Neural cell (in vitro differentiated cells): ENCODE measurements around the gene CYP3A4. TPM values are rescaled to one million over a fixed set of nuclear protein-coding genes. Genes with fewer than 3 reads are reported as not detected.
"Not testable (repeated sequence)": the region's sequence is repeated elsewhere in the genome, so short reads cannot be mapped to it uniquely, and the experiment has no call there.

Experiments used
- H2AFZ ChIP-seq: fragments of 200-600, 300-800 bp; sonication (generic), shearing (Covaris generic); 2 replicates; pipeline ENCODE4 v1.6.0; 2014; ENCODE audit warnings: low read depth, mild to moderate bottlenecking, antibody characterized with exemption, low read length, moderate library complexity
- H3F3A ChIP-seq: fragments of 200-600 bp; shearing (Covaris generic); 2 replicates; pipeline ENCODE4 v1.6.1; 2016; ENCODE audit warnings: mild to moderate bottlenecking, moderate library complexity, mixed read lengths, antibody characterized with exemption, low read length; ENCODE audit not compliant: insufficient read depth, poor library complexity, severe bottlenecking
- H3K27ac ChIP-seq: fragments of 200-600, 300-800 bp; sonication (generic), shearing (Covaris generic); 2 replicates; pipeline ENCODE4 v1.5.1; 2014; ENCODE audit warnings: mild to moderate bottlenecking, low read length, moderate library complexity
- H3K27me3 ChIP-seq: fragments of 300-800, 200-600 bp; sonication (generic), shearing (Covaris generic); 2 replicates; pipeline ENCODE4 v1.6.0; 2014; ENCODE audit warnings: mild to moderate bottlenecking, low read depth, low read length, moderate library complexity; ENCODE audit not compliant: insufficient read depth
- H3K36me3 ChIP-seq: fragments of 300-800, 200-600 bp; sonication (generic), shearing (Covaris generic); 2 replicates; pipeline ENCODE4 v1.5.1; 2014; ENCODE audit warnings: mild to moderate bottlenecking, antibody characterized with exemption, low read length, moderate library complexity; ENCODE audit not compliant: insufficient read depth
- H3K4me2 ChIP-seq: fragments of 300-800, 200-600 bp; sonication (generic), shearing (Covaris generic); 2 replicates; pipeline ENCODE4 v1.6.0; 2014; ENCODE audit warnings: mild to moderate bottlenecking, low read length
- H3K4me3 ChIP-seq: fragments of 300-800, 200-600 bp; sonication (generic), shearing (Covaris generic); 2 replicates; pipeline ENCODE4 v1.5.1; 2014; ENCODE audit warnings: mild to moderate bottlenecking, low read length, moderate library complexity
- H3K79me2 ChIP-seq: fragments of 200-600 bp; shearing (Covaris generic); replicated peaks from 2 replicates; pipeline ENCODE4 v1.6.0; 2014; ENCODE audit warnings: mild to moderate bottlenecking, low read length, moderate library complexity; ENCODE audit not compliant: insufficient read depth
- H3K9ac ChIP-seq: fragments of 300-800, 200-600 bp; sonication (generic), shearing (Covaris generic); 2 replicates; pipeline ENCODE4 v1.6.1; 2016; ENCODE audit warnings: mild to moderate bottlenecking, low read length, mixed read lengths
- H3K9me2 ChIP-seq: fragments of 200-600 bp; shearing (Covaris generic); 2 replicates; pipeline ENCODE4 v1.6.1; 2016; ENCODE audit warnings: mild to moderate bottlenecking, low read length, mixed read lengths; ENCODE audit not compliant: insufficient read depth
- H3K9me3 ChIP-seq: fragments of 200-600, 300-800 bp; sonication (generic), shearing (Covaris generic); 2 replicates; pipeline ENCODE4 v1.6.1; 2016; ENCODE audit warnings: mild to moderate bottlenecking, mixed run types, low read length, moderate library complexity, mixed read lengths
- H4K20me1 ChIP-seq: fragments of 200-600 bp; shearing (Covaris generic); 2 replicates; pipeline ENCODE4 v1.6.1; 2016; ENCODE audit warnings: mild to moderate bottlenecking, mixed run types; ENCODE audit not compliant: insufficient read depth
- CTCF ChIP-seq: fragments of 450-650 bp; IDR thresholded peaks from 2 replicates; pipeline ENCODE4 v1.5.1; 2014; ENCODE audit warnings: antibody characterized with exemption, mild to moderate bottlenecking, moderate library complexity; ENCODE audit not compliant: poor library complexity, severe bottlenecking
- EP300 ChIP-seq: fragments of 450-650 bp; conservative IDR thresholded peaks from 2 replicates; pipeline ENCODE4 v1.6.1; 2014; ENCODE audit warnings: antibody characterized with exemption, mild to moderate bottlenecking, moderate library complexity; ENCODE audit not compliant: poor library complexity, severe bottlenecking
- EZH2 ChIP-seq: fragments of 200-600, 300-800 bp; shearing (Covaris generic), sonication (generic); IDR thresholded peaks from 2 replicates; pipeline ENCODE4 v1.6.1; 2014; ENCODE audit warnings: antibody characterized with exemption, low read length, borderline replicate concordance, mild to moderate bottlenecking; ENCODE audit not compliant: insufficient read depth, poor library complexity, severe bottlenecking
- POLR2AphosphoS5 ChIP-seq: IDR thresholded peaks from 2 replicates; pipeline ENCODE4 v1.6.1; 2012
- RAD21 ChIP-seq: fragments of 450-650 bp; conservative IDR thresholded peaks from 2 replicates; pipeline ENCODE4 v1.6.1; 2014; ENCODE audit warnings: antibody characterized with exemption, mild to moderate bottlenecking, moderate library complexity
- SMC3 ChIP-seq: fragments of 450-650 bp; conservative IDR thresholded peaks from 2 replicates; pipeline ENCODE4 v1.6.1; 2014; ENCODE audit warnings: antibody characterized with exemption, mild to moderate bottlenecking, moderate library complexity; ENCODE audit not compliant: poor library complexity
- polyA plus RNA-seq: library from polyadenylated mRNA; depleted of rRNA; stranded (reverse); fragments of >200 nt; gene quantifications from 2 replicates; pipeline ENCODE4 v1.2.3, GENCODE V29; 2014
- TF ChIP-seq, protein P1 (sequence below): IDR thresholded peaks from 2 replicates; pipeline ENCODE4 v1.6.1; 2012; ENCODE audit warnings: borderline replicate concordance

CYP3A4 gene
- polyA plus RNA-seq, 1 donor from 2014 or later: not detected

DNA sequence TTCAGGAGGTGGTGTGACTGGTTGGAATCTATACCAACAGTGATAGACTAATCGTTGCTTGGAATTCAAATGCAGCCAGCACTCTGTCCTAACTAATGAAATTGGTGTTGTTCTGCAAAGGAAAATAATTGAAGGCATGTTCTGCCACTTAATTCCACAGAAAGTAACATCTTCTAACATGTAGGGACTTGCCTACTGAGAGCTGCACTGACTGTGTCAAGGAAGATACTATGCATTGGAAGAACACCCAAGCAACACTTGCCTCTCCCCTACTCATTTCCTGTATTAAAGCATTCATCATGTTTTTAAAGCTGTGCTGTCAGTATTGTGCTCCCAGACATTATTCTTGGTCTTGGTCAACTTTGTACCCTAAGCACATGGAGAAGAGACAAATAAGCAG, 46.3 kb downstream of the CYP3A4 start:
- Histone ChIP-seq H3F3A (no peaks in the 10 kb centered on the region), H3K9me2 (no peaks in the 10 kb centered on the region), H4K20me1 (no peaks in the 10 kb centered on the region), H3K36me3 (no peaks in the 10 kb centered on the region), H3K4me3 (no peak overlapping the region), H3K9ac (no peak overlapping the region), H3K9me3 (no peaks in the 10 kb centered on the region), H3K27ac (no peak overlapping the region), H3K4me2 (no peak overlapping the region), H2AFZ (no peak overlapping the region), H3K27me3 (no peaks in the 10 kb centered on the region), H3K79me2 (no peaks in the 10 kb centered on the region)
- TF ChIP-seq SMC3: no peak
- no peak for TF ChIP-seq EZH2

DNA sequence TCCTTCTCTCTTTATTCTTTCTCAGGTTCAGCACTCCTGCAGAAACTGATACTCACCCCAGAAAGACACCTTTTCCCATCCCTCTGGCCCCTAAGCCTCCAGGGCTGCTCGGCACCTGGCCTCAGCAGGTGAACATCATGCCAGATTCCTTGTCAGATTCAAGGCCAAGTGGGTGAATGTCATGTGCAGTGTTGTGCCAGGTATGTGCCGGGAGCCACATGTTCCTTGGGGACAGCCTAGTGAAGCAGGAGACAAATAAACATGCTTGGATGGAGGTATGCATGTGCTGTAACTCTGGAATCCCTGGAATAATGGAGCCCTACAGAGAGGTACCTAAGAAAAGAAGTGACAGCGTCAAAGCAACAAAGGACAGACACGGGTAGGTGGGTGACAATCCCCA, 47.3 kb downstream of the CYP3A4 start:
- not testable (repeated sequence) for H3K36me3 ChIP-seq, H3K27ac ChIP-seq, H3K4me3 ChIP-seq, H3F3A ChIP-seq, H3K9me2 ChIP-seq, H4K20me1 ChIP-seq, H3K9ac ChIP-seq, H2AFZ ChIP-seq, H3K27me3 ChIP-seq, H3K9me3 ChIP-seq, H3K79me2 ChIP-seq, H3K4me2 ChIP-seq

- Histone ChIP-seq H3K79me2 (no peaks in the 10 kb centered on the region), H3F3A (no peaks in the 10 kb centered on the region), H4K20me1 (no peaks in the 10 kb centered on the region), H2AFZ (no peak within 1 kb of the TSS), H3K9ac (no peak within 1 kb of the TSS), H3K27me3 (no peaks in the 10 kb centered on the region), H3K9me3 (no peaks in the 10 kb centered on the region), H3K9me2 (no peaks in the 10 kb centered on the region), H3K27ac (no peak within 1 kb of the TSS), H3K4me2 (no peak within 1 kb of the TSS), H3K36me3 (no peaks in the 10 kb centered on the region), H3K4me3 (no peak within 1 kb of the TSS)
- TF ChIP-seq, protein P1, sequence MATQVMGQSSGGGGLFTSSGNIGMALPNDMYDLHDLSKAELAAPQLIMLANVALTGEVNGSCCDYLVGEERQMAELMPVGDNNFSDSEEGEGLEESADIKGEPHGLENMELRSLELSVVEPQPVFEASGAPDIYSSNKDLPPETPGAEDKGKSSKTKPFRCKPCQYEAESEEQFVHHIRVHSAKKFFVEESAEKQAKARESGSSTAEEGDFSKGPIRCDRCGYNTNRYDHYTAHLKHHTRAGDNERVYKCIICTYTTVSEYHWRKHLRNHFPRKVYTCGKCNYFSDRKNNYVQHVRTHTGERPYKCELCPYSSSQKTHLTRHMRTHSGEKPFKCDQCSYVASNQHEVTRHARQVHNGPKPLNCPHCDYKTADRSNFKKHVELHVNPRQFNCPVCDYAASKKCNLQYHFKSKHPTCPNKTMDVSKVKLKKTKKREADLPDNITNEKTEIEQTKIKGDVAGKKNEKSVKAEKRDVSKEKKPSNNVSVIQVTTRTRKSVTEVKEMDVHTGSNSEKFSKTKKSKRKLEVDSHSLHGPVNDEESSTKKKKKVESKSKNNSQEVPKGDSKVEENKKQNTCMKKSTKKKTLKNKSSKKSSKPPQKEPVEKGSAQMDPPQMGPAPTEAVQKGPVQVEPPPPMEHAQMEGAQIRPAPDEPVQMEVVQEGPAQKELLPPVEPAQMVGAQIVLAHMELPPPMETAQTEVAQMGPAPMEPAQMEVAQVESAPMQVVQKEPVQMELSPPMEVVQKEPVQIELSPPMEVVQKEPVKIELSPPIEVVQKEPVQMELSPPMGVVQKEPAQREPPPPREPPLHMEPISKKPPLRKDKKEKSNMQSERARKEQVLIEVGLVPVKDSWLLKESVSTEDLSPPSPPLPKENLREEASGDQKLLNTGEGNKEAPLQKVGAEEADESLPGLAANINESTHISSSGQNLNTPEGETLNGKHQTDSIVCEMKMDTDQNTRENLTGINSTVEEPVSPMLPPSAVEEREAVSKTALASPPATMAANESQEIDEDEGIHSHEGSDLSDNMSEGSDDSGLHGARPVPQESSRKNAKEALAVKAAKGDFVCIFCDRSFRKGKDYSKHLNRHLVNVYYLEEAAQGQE: no peak
- TF ChIP-seq RAD21: no peak
- TF ChIP-seq SMC3: no peak
- TF ChIP-seq POLR2AphosphoS5: no peak
- no peak for TF ChIP-seq EZH2
- TF ChIP-seq CTCF: no peak
- TF ChIP-seq EP300: no peak
Measured at GRCh38 chr7:99734987-99735386, 49.0 kb downstream of the CYP3A4 start, which contains the start of gene CYP3A7. TSS of gene CYP3A7 (minus strand) at chr7:99735196. CDS start at chr7:99735093, 103 bp downstream.
